HUDEP-2 (cell line): ENCODE data around the gene PHF19.
A peak's percentile ranks its signal among the peaks of the same experiment; 100 is the strongest.

Experiments used
- DNase-seq, 76 experiments: peaks; one replicate each; lab custom pipeline; 2025; ENCODE audit not compliant: unreplicated experiment in 76 of 76; lab: John Stamatoyannopoulos, UW

PHF19 gene

GRCh38 chr9:120855827-120856670, 20.9 kb downstream of the PHF19 start:
- no peak for DNase-seq

DNA sequence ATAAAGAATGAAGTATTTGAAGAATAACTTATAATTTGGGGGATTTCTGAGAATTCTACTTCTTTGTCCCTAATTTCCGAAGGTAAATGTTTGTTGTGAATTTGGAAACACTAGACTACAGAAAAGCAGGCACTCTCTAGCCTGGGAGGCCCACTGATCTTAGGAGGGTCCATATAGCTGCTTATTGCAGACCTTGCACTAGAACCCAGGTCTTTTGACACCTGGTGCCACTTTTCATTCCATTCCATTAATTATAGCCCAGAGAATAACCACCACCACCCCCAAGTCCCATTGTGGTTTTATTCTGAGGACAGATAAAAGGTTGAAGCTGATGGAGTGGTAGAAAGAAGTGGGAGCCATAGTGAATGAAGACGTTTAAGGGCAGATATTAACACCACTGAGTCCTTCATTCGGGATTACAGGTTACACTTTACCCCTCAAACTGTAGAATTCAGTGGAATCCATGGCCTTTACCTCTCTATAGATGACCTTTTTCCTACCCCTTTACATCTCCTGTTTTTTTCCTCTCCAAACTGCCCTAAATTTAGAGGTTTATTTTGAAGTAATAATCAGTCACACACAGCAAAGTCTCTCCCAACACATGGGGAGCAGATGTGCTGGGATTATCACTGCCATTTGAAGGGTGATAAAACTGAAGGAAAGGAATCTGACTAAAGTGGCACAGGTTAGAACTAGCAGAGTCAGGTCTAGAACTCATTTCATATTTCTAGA, 22.2 kb downstream of the PHF19 start:
- no peak for DNase-seq

DNA sequence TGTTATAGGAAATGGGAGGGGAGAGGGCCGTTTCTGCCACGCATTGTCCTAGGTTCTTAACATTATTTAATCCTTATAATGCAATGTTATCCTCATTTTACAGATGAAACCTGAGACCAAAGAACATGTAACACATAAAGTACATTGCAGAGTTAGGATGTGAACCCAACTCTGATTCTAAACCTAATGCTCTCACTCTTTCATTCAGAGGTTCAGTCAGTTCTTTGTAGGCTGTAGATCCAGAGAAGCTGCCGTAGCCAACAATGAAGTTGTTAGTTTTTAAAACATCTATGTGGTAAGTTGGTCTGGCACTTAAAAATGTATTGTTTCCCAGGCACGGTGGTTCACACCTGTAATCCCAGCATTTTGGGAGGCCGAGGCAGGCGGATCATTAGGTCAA, 23.8 kb downstream of the PHF19 start:
- no peak for DNase-seq

- DNase-seq, result no peak
These were observed 24.6 kb downstream of the PHF19 start for GRCh38 chr9:120852240-120853010.

GRCh38 chr9:120851449-120851848, 25.5 kb downstream of the PHF19 start:
- DNase-seq, result no peak

DNA sequence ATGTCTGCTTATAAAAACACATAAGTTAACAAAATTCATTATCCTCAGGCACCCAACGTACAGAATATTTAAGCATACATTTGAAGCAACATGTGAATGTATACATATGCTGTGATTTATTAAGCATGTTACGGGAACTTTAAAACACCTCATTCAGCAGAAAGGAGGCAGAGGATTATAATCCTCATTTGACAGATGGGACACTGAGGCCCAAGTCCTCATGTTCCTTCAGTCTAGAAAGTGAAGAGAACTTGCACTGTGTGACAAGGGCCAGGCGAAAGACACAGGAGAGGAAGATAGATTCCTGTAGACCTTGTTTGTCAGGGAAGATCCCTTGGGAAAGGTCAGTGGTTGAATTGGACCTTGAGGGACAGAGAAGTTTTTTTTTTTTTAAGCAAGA, 26.7 kb downstream of the PHF19 start:
- no peak for DNase-seq

DNA sequence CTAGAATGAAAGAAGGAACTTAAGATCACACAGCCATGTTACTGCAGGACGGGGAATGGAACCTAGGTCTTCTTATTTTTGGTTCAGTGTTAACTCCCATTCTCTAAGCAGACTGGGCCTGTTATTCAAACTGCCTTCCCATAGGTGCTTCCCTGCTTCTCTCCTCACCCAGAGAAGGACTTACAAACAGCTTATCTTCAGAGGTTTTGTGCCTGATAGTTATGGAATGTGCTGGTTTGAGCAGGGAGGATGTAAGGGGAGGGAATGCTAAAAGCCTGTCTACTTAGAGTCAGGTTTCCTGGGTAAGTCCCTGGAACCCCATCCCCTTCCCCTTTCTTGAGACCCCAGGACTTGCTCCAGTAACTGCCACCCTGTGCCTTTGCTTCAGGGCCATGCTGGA, 30.1 kb downstream of the PHF19 start:
- DNase-seq, result no peak

DNA sequence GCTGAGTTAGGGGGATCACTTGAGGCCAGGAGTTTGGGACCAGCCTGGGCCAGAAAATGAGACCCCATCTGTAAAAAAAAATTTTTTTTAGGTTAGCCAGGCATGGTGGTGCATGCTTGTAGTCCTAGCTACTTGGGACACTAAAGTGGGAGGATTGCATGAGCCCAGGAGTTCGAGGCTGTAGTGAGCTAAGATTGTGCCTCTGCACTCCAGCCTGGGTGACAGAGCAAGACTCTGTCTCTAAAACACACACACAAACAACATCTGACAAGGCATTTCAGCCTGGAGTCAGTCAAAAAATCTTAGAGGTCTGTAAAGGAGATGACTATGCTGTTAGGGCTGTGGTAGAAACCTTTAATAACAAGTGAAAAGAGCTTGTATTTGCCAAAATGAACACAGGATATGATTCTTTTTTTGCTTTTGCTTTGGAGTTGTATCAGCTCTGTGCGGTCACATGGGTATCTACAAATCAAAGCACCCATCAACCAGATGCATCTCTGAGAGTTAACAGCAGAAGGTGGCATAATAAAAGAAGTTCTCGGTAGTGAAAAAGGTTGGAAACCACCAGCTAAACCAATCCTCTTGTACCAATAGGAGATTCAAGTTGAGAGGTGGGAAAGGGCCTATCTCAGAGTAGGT, 30.6 kb downstream of the PHF19 start:
- no peak for DNase-seq

DNA sequence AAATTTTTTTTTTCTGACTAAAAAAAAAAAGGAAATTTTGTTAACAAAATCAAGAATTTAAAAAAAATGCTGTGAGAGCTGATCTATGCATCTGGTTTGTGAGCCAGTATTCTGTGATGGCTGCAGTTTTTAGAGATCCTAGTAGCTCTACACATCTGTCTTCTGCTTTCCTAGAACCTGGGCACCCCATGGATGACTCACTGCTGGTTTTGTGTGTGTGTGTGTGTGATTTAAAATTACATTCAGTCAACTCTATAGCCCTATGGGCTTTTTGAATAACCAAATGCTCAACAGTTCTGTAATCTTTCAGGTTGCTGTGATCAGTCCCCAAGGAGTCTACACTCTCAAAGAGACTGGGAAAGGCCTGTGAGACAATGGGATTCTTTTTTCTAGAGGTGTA, 31.7 kb downstream of the PHF19 start:
- no peak for DNase-seq

- DNase-seq, result peak in 75 of 76 experiments; percentile 40 to 99 (median 96)
These were observed 34.1 kb downstream of the PHF19 start, which contains the start of gene PSMD5 for GRCh38 chr9:120842685-120843485. PSMD5 (minus strand) TSS chr9:120842922; CDS start chr9:120842909, 13 bp downstream.

DNA sequence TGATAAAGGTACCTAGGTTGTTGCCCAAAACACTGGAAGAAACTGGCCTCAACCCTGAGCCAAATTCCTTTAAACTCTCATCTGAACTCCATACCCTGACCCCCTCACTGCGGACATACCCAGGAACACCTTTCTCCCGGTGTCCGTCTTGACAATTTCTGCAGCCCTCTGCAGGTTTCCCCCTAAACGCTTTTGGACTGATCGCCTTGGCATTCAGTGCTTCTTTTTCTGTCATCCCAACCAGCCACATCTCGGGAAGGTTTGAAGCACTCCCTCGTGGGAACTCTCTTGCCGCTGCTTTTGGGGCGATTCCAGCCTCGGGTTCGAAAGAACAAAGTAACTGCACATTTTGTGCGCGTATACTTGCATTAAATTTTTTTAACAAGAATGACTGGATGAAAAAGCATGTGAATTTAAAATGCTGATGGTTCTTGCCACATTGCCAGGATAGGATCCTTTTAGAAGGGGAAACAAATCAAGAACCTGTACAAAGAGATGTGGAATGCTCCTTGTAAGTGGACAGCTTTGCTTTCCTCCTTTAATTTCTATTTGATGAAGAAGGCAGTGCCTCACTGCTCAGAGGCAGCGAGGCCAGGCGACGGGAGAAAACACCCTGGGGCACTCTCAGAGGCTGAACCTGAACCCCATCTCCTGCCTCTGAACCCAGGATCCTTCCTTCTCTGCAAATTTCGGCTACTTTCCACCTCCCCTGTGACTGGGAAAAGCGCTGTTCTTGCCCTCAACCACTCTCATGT, 34.9 kb downstream of the PHF19 start:
- peak in 8 of 76 experiments; percentile 3 to 26 (median 8) for DNase-seq

DNA sequence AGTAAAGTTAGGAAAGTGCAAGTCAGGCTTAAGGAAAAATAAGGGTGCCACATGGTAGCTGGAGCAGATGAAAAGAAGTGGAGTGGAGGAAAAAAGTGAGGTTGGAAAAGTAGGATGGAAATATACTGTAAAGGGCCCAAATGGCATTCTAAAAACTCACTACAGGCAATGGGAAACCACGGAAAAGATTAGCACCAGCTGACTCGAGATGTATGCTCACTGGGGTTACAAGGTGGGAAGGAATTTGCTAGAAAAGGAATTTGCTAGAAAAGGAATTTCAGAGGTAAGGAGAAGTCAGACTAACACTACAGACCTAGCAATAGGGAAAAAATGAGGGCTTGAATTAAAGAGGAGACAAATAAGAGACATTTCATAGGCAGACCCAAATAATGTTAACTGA, 37.8 kb downstream of the PHF19 start:
- no peak for DNase-seq

DNA sequence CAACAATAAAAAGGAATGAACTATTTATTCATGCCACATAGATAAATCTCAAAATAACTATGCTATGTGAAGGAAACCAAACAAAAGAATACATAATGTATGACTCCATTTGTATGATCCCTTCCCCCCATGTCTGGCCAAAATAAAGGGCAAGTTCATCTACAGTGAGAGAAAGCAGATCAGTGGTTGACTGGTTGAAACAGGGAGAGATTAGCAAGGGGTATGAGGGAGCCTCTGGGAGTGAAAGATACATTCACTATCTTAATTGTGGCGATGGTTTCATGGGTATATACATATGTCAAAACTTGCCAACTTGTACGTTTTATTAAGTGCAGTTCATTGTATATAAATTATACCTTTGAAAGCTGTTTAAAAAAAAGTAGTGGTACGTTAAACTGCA, 39.1 kb downstream of the PHF19 start:
- DNase-seq, result peak in 8 of 76 experiments; percentile 9 to 35 (median 20)

DNA sequence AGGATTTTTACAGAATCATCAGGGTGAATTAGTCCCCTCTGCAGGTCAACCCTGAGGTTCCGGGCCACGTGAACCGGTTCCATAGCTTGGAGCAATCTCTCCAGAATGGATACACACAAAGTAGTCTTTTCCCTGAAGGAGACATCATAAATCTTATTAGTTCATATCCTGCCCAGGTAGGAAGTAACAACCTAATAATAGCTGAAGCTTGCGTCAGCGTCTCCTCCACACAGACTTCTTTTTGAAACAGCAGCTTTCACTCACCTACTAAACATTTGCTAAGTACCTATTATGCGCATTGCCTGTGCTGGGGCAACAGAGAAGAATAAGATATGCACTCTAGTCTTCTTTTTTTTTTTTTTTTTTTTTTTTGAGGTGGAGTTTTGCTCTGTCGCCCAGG, 43.7 kb downstream of the PHF19 start:
- DNase-seq, result no peak

- DNase-seq, result no peak
These were observed 44.2 kb downstream of the PHF19 start for GRCh38 chr9:120832807-120833206.

- no peak for DNase-seq
These were observed 46.1 kb downstream of the PHF19 start for GRCh38 chr9:120830865-120831264.

GRCh38 chr9:120830151-120830550, 46.8 kb downstream of the PHF19 start:
- no peak for DNase-seq

- no peak for DNase-seq
These were observed 47.3 kb downstream of the PHF19 start for GRCh38 chr9:120829650-120830049.

- no peak for DNase-seq
These were observed 56.9 kb downstream of the PHF19 start for GRCh38 chr9:120820095-120820494.
